GM12801 (cell line): Measurements from ENCODE around the gene INSL3.

ENCODE experiments used
- CTCF ChIP-seq: IDR thresholded peaks from one replicate; pipeline ENCODE4 v1.5.1; 2011; ENCODE audit warnings: control low read depth; ENCODE audit not compliant: insufficient read length; ENCODE audit errors: extremely low read depth

INSL3 gene

GRCh38 chr19:17821190-17821589 is at the start of gene INSL3:
Gene INSL3 (minus strand): TSS chr19:17821519. CDS start chr19:17821506, 13 bp downstream.
- TF ChIP-seq CTCF = no peak

GRCh38 chr19:17869114-17869608 is 47.8 kb upstream of the INSL3 start:
- no peak for TF ChIP-seq CTCF

GRCh38 chr19:17868669-17869068 is 47.4 kb upstream of the INSL3 start:
- TF ChIP-seq CTCF = no peak

- TF ChIP-seq CTCF = no peak
Measured at GRCh38 chr19:17866964-17867486, 45.7 kb upstream of the INSL3 start.

GRCh38 chr19:17866312-17866963 is 45.1 kb upstream of the INSL3 start:
- no peak for TF ChIP-seq CTCF

GRCh38 chr19:17865364-17866311 is 44.3 kb upstream of the INSL3 start:
- no peak for TF ChIP-seq CTCF

- TF ChIP-seq CTCF = no peak
Measured at GRCh38 chr19:17863520-17864182, 42.3 kb upstream of the INSL3 start.
